GM12878 (cell line): ENCODE results near the gene CTNNA3.
"Not testable (repeated sequence)": the region's sequence is repeated elsewhere in the genome, so short reads cannot be mapped to it uniquely, and the experiment has no call there.

Source experiments
- CEBPZ ChIP-seq: fragments of 150-350 bp; IDR thresholded peaks from 2 replicates; pipeline ENCODE4 v1.6.1; 2016; ENCODE audit warnings: low read depth, low read length
- HCFC1 ChIP-seq: fragments of 150-350 bp; IDR thresholded peaks from 2 replicates; pipeline ENCODE4 v1.6.1; 2014; ENCODE audit warnings: low read length

- TF ChIP-seq CEBPZ, HCFC1: not testable (repeated sequence)
Measured at GRCh38 chr10:67699613-67700270, 3.7 kb upstream of the CTNNA3 start.
